GM23338 (cell line): Measurements from ENCODE around the gene APP.

ENCODE experiments used
- CTCF ChIP-seq, 2 experiments: fragments of 200-600 bp in 1 of 2; sonication (generic) in 1 of 2; conservative IDR thresholded peaks; 2 replicates each; pipeline versions ENCODE4 v1.5.1 to v1.6.1; 2016 to 2017; ENCODE audit warnings: antibody characterized with exemption in 2 of 2, low read depth in 2 of 2, mild to moderate bottlenecking in 2 of 2, moderate library complexity in 1 of 2
- EZH2 ChIP-seq: fragments of 200-600 bp; sonication (generic); IDR thresholded peaks from one replicate; pipeline ENCODE4 v1.8.0; 2017; ENCODE audit warnings: antibody characterized with exemption, mild to moderate bottlenecking, low read depth; ENCODE audit not compliant: unreplicated experiment
- EZH2phosphoT487 ChIP-seq: fragments of 200-600 bp; sonication (generic); IDR thresholded peaks from one replicate; pipeline ENCODE4 v1.8.1; 2018; ENCODE audit warnings: antibody characterized with exemption; ENCODE audit not compliant: unreplicated experiment
- JUNB ChIP-seq: IDR thresholded peaks from one replicate; pipeline ENCODE4 v1.6.1; 2016; ENCODE audit warnings: antibody characterized with exemption; ENCODE audit not compliant: unreplicated experiment
- POLR2AphosphoS5 ChIP-seq: IDR thresholded peaks from 2 replicates; pipeline ENCODE4 v1.6.1; 2016; ENCODE audit warnings: antibody characterized with exemption, low read depth
- REST ChIP-seq: IDR thresholded peaks from one replicate; pipeline ENCODE4 v1.6.1; 2018; ENCODE audit warnings: antibody characterized with exemption; ENCODE audit not compliant: unreplicated experiment
- ZNF462 ChIP-seq: fragments of 250-450 bp; sonication (Bioruptor Pico); IDR thresholded peaks from 2 replicates; pipeline ENCODE4 v1.5.0; 2020; ENCODE audit warnings: mild to moderate bottlenecking, moderate library complexity

GRCh38 chr21:26140164-26140579 lies 30.4 kb downstream of the APP start:
- TF ChIP-seq CTCF (conservative IDR thresholded peaks at IDR 0.05; ENCODE audit: low read depth in 2 of 2) (no peak), EZH2 (no peak), EZH2phosphoT487 (no peak), POLR2AphosphoS5 (no peak), JUNB (no peak), REST (no peak), ZNF462 (CRISPR knock-in tag) (no peak)
